SKM-1 (cell line): ENCODE measurements around the gene VRK3.
"Not testable (repeated sequence)": the region's sequence is repeated elsewhere in the genome, so short reads cannot be mapped to it uniquely, and the experiment has no call there.

Source experiments
- DNase-seq: peaks from one replicate; lab custom pipeline; 2025; ENCODE audit not compliant: unreplicated experiment; lab: John Stamatoyannopoulos, UW

Gene VRK3

GRCh38 chr19:49988433-49988832 is 36.7 kb downstream of the VRK3 start:
- no peak for DNase-seq

GRCh38 chr19:49988007-49988406 is 37.2 kb downstream of the VRK3 start:
- no peak for DNase-seq

DNA sequence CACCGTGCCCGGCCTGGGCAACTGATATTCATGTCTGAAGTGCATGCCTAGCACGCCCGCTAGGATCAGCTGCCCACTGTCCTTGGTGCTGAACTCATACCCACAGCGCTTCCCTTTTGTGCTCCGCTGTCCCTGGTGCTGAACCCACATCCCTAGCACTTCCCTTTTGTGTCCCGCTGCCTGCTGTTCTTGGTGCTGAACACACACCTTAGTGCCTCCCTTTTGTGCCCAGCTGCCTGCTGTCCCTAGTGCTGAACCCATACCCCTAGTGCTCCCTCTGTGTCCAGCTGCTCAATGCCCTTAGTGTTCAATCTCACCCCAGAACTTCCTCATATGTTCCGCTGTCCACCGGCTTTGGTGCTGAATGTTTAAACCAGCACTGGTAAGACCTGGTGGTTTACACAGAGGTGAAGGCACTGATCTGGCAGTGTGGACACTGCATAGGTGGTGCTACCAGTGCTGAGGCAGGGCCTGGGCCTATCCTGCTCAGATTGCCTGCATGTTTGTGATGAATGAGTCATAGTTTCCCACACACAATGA is 37.9 kb downstream of the VRK3 start:
- peak; percentile 29 for DNase-seq

GRCh38 chr19:49986354-49986753 is 38.8 kb downstream of the VRK3 start:
- DNase-seq, result no peak

DNA sequence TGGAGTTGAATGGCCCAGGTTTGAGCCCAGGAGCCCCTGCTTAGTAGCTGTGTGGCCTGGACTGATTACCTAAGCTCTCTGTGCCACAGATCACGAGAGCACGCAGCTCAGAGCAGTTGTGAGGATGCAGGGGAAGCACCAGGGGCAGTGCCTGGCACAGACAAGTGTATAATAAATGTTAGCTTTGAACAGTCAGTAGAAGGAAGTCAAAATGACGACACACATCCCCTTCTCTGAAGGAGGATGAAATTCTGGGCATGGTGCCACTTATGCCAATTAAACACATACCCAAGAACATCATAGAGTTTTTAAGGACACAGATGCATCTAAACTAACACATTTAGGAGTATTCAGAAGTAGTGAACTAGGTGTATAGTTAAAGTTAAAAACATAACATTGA is 39.3 kb downstream of the VRK3 start:
- DNase-seq, result no peak

DNA sequence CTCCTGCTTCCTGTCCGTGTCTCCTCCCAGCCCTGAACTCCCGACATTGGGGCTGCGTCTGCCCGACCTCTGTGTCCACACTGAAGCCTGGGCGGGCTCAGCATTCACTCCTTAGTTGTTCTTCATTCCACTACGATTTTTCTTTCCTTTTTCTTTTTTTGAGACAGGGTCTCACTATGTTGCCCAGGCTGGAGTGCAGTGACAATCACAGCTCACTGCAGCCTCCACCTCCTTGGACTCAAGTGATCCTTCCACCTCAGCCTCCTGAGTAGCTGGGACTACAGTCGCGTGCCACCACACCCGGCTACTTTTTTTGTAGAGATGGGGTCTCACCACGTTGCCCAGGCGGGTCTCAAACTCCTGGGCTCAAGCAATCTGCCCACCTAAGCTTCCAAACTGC is 40.7 kb downstream of the VRK3 start:
- no peak for DNase-seq

GRCh38 chr19:49983645-49984229 is 41.4 kb downstream of the VRK3 start:
- DNase-seq, result no peak

- no peak for DNase-seq
Measured at GRCh38 chr19:49981603-49982593, 43.3 kb downstream of the VRK3 start.

GRCh38 chr19:49978324-49978723 is 46.8 kb downstream of the VRK3 start:
- no peak for DNase-seq

GRCh38 chr19:49977881-49978280 is 47.3 kb downstream of the VRK3 start:
- no peak for DNase-seq

GRCh38 chr19:49977076-49977475 is 48.1 kb downstream of the VRK3 start:
- DNase-seq, result no peak

DNA sequence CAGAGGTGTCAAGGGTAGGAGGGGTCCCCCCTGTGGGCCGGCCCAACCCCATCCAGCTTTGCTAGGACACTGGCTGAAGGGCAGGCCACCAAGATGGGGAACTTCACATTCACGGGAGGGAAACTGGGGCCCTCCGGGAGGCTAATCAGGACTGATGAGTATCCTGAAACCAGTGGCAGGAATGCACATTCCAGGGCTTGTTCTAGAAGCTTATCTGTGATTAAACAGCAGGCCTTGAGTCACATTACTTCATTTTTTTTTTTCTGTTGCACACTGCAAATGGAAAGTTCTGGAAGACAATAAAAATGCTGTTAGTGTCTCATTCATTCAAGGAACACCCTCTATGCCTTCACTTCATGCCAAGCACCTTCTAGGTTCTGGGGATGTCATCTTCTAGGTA is 48.7 kb downstream of the VRK3 start:
- DNase-seq, result no peak

- no peak for DNase-seq
Measured at GRCh38 chr19:49975051-49975450, 50.1 kb downstream of the VRK3 start.

DNA sequence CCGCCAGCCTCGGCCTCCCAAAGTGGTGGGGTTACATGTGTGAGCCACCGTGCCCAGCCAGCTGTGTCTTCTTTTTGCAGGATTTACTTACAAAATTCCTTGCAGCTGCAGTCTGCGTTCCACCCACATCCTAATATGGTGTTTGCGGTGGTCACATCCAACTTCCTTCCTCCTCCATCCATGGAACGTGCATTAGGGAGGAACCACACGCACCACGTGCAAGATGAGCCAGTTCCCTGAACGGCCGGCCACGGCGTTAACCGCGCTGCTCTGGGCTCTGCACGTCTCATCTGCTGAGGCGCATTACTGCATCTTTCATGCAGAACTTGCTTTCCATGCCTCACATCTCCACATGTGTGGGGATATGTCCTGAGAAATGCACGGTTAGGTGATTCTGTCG is 51.2 kb downstream of the VRK3 start:
- DNase-seq, result no peak

DNA sequence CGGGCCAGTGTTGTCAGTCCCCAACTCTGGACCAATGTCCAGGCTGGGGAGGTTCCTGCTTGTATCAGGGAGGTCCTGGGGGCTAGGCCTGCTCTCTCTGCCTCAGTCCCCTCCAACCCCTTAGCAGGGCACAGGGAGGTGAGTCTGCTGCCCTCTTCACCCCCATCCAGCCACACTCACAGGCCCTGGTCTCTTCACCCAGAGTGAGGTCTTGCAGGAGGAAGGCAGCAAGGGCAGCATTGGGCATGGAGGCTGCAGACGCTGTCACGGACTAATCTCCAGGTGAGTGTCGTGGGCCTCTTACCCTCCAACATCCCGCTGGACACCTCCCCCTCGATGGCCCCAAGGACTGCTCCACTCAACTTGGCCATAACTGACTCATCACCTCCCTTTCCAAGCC is 52.3 kb downstream of the VRK3 start:
- no peak for DNase-seq

DNA sequence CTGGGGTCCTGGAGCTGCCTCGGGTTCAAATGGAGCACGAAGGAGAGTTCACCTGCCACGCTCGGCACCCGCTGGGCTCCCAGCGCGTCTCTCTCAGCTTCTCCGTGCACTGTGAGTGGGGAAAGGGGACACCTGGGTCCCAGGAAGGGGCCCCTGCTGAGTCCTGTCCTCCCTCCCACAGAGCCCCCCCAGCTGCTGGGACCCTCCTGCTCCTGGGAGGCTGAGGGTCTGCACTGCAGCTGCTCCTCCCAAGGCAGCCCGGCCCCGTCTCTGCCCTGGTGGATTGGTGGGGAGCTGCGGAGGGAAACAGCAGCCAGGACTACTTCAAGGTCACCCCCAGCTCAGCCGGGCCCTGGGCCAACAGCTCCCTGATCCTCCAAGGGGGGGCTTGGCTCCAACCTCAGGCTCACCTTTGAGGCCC is 53.2 kb downstream of the VRK3 start:
- DNase-seq, result no peak

- not testable (repeated sequence) for DNase-seq
Measured at GRCh38 chr19:49969355-49969754, 55.8 kb downstream of the VRK3 start.

GRCh38 chr19:49968279-49968922 is 56.8 kb downstream of the VRK3 start:
- no peak for DNase-seq

- DNase-seq, result not testable (repeated sequence)
Measured at GRCh38 chr19:49960980-49961379, 64.2 kb downstream of the VRK3 start, which contains the start of gene SIGLEC11. Gene SIGLEC11, minus strand, starts transcription at chr19:49961172. Its CDS starts 91 bp downstream, at chr19:49961081.

- not testable (repeated sequence) for DNase-seq
Measured at GRCh38 chr19:49959892-49960291, 65.3 kb downstream of the VRK3 start.

DNA sequence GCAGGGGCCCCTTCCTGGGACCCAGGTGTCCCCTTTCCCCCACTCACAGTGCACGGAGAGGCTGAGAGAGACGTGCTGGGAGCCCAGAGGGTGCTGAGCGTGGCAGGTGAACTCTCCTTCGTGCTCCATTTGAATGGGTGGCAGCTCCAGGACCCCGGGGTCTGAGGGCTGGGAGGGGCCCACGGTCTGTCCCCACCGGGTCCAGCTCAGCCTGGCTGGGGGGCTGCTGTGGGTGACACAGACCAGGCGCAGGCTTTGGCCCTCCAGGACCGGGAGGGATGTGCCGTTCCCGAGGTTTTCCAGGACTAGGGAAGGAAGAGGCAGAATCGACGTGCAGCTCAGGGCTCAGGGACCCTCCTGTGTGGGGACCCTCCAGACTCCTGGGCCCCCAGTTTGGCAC is 66.6 kb downstream of the VRK3 start:
- not testable (repeated sequence) for DNase-seq
